Measurements from ENCODE around the gene DCUN1D5.

The DCUN1D5 gene

GRCh38 chr11:103109818-103110388, 17.9 kb upstream of the DCUN1D5 start:
- H3K4me3 ChIP-seq (ENCODE audit: low read depth, low read length): peak overlapping the region; percentile 94
- DNase-seq (ENCODE audit: low read depth, low spot score): peak; percentile 29
- TF ChIP-seq CTCF (IDR thresholded peaks at IDR 0.05; ENCODE audit: low read depth, low read length): no peak
- in situ Hi-C loops (cut with HindIII; ENCODE audit: low sequenced_read_pairs): no loop called here

- DNase-seq (ENCODE audit: low read depth, low spot score): peak; percentile 93
- peak within 1 kb of the TSS; percentile 94 for H3K4me3 ChIP-seq (ENCODE audit: low read depth, low read length)
- peak; percentile 58 for TF ChIP-seq CTCF (IDR thresholded peaks at IDR 0.05; ENCODE audit: low read depth, low read length)
- in situ Hi-C loops (cut with HindIII; ENCODE audit: low sequenced_read_pairs): no loop called here
Measured at GRCh38 chr11:103108933-103109817, 17.2 kb upstream of the DCUN1D5 start, which contains the start of gene DYNC2H1. TSS of gene DYNC2H1 (plus strand) at chr11:103109426. CDS start at chr11:103109575, 149 bp downstream.

GRCh38 chr11:103097279-103097678, 5.3 kb upstream of the DCUN1D5 start:
- no peak for DNase-seq (ENCODE audit: low read depth, low spot score)
- no peak for TF ChIP-seq CTCF (IDR thresholded peaks at IDR 0.05; ENCODE audit: low read depth, low read length)
- H3K4me3 ChIP-seq (ENCODE audit: low read depth, low read length): no peak overlapping the region
- in situ Hi-C loops (cut with HindIII; ENCODE audit: low sequenced_read_pairs): no loop called here

GRCh38 chr11:103091064-103091800, 728 bp downstream of the DCUN1D5 start:
- in situ Hi-C loops (cut with HindIII; ENCODE audit: low sequenced_read_pairs): no loop called here
- DNase-seq (ENCODE audit: low read depth, low spot score): peak; percentile 23
- peak overlapping the region; percentile 95 for H3K4me3 ChIP-seq (ENCODE audit: low read depth, low read length)
- TF ChIP-seq CTCF (IDR thresholded peaks at IDR 0.05; ENCODE audit: low read depth, low read length): no peak

GRCh38 chr11:103086461-103086860, 5.5 kb downstream of the DCUN1D5 start:
- in situ Hi-C loops (cut with HindIII; ENCODE audit: low sequenced_read_pairs): no loop called here
- H3K4me3 ChIP-seq (ENCODE audit: low read depth, low read length): no peak overlapping the region
- DNase-seq (ENCODE audit: low read depth, low spot score): no peak
- TF ChIP-seq CTCF (IDR thresholded peaks at IDR 0.05; ENCODE audit: low read depth, low read length): no peak

GRCh38 chr11:103085758-103086365, 6.1 kb downstream of the DCUN1D5 start:
- peak; percentile 9 for DNase-seq (ENCODE audit: low read depth, low spot score)
- TF ChIP-seq CTCF (IDR thresholded peaks at IDR 0.05; ENCODE audit: low read depth, low read length): no peak
- H3K4me3 ChIP-seq (ENCODE audit: low read depth, low read length): no peak overlapping the region
- in situ Hi-C loops (cut with HindIII; ENCODE audit: low sequenced_read_pairs): no loop called here

Data from astrocyte of the spinal cord (primary cell).